ENCODE data around the gene C19orf73.

DNA sequence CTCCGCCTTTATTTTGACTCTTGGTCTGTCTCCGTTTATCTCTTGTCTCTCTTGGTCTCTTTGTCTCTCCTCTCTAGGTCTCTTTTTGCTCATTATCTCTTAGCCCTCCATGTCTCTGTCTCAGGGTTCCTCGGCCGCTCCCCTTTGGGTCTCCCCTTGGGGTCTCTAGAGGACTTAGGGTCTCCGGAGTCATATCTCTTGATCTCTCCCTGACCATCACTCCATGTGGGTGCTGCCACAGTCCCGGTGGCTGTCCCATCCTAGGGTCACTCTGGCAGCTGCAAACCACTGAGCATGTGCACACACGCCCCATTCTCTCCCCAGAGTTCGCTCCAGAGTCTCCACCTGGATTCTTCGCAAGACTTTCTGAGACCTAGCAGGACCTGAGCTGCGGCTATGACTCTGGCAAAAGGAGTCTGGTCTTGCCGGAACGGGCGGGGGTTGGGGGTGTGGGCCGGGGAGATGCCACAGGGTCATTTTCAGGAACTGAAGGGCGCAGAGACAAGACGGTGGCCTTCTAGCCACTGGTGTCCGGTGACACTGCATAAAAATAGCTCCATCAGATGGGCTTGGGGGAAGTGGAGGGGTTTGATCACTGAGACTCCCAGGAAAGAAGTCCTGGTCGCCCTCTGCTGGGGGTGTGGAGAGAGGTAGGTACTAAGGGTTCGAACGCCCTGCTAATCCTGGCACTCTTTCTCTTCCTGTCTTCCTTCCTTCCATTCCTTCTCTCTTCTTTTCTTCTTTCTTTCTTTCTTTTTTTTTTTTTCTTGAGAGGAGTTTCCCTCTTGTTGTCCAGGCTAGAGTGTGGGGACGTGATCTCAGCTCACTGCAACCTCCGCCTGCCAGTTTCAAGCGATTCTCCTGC lies 45.2 kb downstream of the C19orf73 start:
- TF ChIP-seq, protein P1, sequence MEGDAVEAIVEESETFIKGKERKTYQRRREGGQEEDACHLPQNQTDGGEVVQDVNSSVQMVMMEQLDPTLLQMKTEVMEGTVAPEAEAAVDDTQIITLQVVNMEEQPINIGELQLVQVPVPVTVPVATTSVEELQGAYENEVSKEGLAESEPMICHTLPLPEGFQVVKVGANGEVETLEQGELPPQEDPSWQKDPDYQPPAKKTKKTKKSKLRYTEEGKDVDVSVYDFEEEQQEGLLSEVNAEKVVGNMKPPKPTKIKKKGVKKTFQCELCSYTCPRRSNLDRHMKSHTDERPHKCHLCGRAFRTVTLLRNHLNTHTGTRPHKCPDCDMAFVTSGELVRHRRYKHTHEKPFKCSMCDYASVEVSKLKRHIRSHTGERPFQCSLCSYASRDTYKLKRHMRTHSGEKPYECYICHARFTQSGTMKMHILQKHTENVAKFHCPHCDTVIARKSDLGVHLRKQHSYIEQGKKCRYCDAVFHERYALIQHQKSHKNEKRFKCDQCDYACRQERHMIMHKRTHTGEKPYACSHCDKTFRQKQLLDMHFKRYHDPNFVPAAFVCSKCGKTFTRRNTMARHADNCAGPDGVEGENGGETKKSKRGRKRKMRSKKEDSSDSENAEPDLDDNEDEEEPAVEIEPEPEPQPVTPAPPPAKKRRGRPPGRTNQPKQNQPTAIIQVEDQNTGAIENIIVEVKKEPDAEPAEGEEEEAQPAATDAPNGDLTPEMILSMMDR (conservative IDR thresholded peaks at IDR 0.05) = peak; percentile 23; the same call in 1 of the 2 replicates
- no peak for TF ChIP-seq EZH2 (IDR thresholded peaks at IDR 0.05; ENCODE audit: low read depth)
